K562 (cell line): ENCODE measurements around the gene MFSD11. TPM values are rescaled to one million over a fixed set of nuclear protein-coding genes. Genes with fewer than 3 reads are reported as not detected.
A peak's percentile ranks its signal among the peaks of the same experiment; 100 is the strongest.

ENCODE experiments used
- AFF4 ChIP-seq: sonication (generic); formaldehyde crosslinking; IDR thresholded peaks from 2 replicates; pipeline ENCODE4 v1.8.0; 2023; ENCODE audit warnings: mild to moderate bottlenecking, missing genetic modification reagents
- CBX2 ChIP-seq: fragments of 200-600 bp; sonication (generic); IDR thresholded peaks from one replicate; pipeline ENCODE4 v1.6.1; 2012; ENCODE audit warnings: mild to moderate bottlenecking, low read length, inconsistent platforms; ENCODE audit not compliant: insufficient read depth, poor library complexity, severe bottlenecking
- E4F1 ChIP-seq: fragments of 250-450 bp; sonication (Bioruptor Pico); IDR thresholded peaks from 2 replicates; pipeline ENCODE4 v1.5.0; 2021; ENCODE audit warnings: mild to moderate bottlenecking, borderline replicate concordance
- FOXA1 ChIP-seq: fragments of 450-650 bp; IDR thresholded peaks from 2 replicates; pipeline ENCODE4 v1.6.1; 2016; ENCODE audit warnings: mild to moderate bottlenecking, borderline replicate concordance
- HMBOX1 ChIP-seq: sonication (generic); IDR thresholded peaks from 2 replicates; pipeline ENCODE4 v1.6.1; 2016
- KLF16 ChIP-seq: IDR thresholded peaks from 2 replicates; pipeline ENCODE4 v1.6.1; 2016; ENCODE audit warnings: antibody characterized with exemption
- MXD1 ChIP-seq: fragments of 250-450 bp; sonication (Bioruptor Pico); IDR thresholded peaks from 2 replicates; pipeline ENCODE4 v1.8.0; 2021; ENCODE audit warnings: borderline replicate concordance, mild to moderate bottlenecking, moderate library complexity; ENCODE audit not compliant: poor library complexity, severe bottlenecking
- MXI1 ChIP-seq: IDR thresholded peaks from 2 replicates; pipeline ENCODE4 v1.6.1; 2011; ENCODE audit warnings: low read depth, mild to moderate bottlenecking, improper control_type of control experiment, low read length
- SRSF1 ChIP-seq: fragments of 200-400 bp; formaldehyde crosslinking; IDR thresholded peaks from 2 replicates; pipeline ENCODE4 v1.6.1; 2017; ENCODE audit warnings: mild to moderate bottlenecking, low read depth, low read length, moderate library complexity
- TCF15 ChIP-seq: fragments of 250-450 bp; sonication (Bioruptor Pico); IDR thresholded peaks from 2 replicates; pipeline ENCODE4 v1.8.0; 2022; ENCODE audit warnings: moderate library complexity, mild to moderate bottlenecking, inconsistent platforms
- TCF3 ChIP-seq: sonication (generic); formaldehyde crosslinking; IDR thresholded peaks from 2 replicates; pipeline ENCODE4 v1.4.0; 2020; ENCODE audit warnings: mild to moderate bottlenecking, missing genetic modification reagents
- TRIM24 ChIP-seq, 2 experiments: fragments of 450-650 bp; IDR thresholded peaks; 2 replicates each; pipeline ENCODE4 v1.6.1; 2016
- ZBTB11 ChIP-seq, 3 experiments: fragments of 200-800 bp in 1 of 3; fragments of 250-450 bp in 1 of 3; fragments of 450-650 bp in 1 of 3; sonication (Bioruptor Pico) in 1 of 3; sonication (Bioruptor generic) in 1 of 3; formaldehyde crosslinking in 1 of 3; IDR thresholded peaks; 2 replicates each; pipeline versions ENCODE4 v1.6.1 to v1.8.0; 2016 to 2022; ENCODE audit warnings: mild to moderate bottlenecking in 2 of 3, missing genetic modification characterization in 2 of 3, missing compliant biosample characterization in 1 of 3, moderate library complexity in 1 of 3
- ZNF324 ChIP-seq: fragments of 250-450 bp; sonication (Bioruptor Pico); IDR thresholded peaks from 2 replicates; pipeline ENCODE4 v1.4.0; 2020; ENCODE audit warnings: mild to moderate bottlenecking
- ZNF644 ChIP-seq: fragments of 200-800 bp; sonication (Bioruptor generic); IDR thresholded peaks from 2 replicates; pipeline ENCODE4 v1.6.1; 2016; ENCODE audit warnings: low read depth, missing genetic modification characterization, missing compliant biosample characterization
- polyA plus RNA-seq, 8 experiments: library from polyadenylated mRNA; depleted of rRNA in 4 of 8; stranded (reverse) in 5 of 8; unstranded in 3 of 8; fragments of >200 nt; fragmentation: Nextera tagmentation in 2 of 8; fragmentation: Illumina TruSeq in 1 of 8; extraction: Ambion mirVana in 2 of 8; extraction: Trizol in 1 of 8; gene quantifications; 2 replicates each; pipeline versions ENCODE4 v1.2.1 to v1.2.3, GENCODE V29; 2011 to 2014; ENCODE audit warnings: inconsistent platforms in 1 of 8, missing spikeins in 1 of 8
- total RNA-seq, 7 experiments: library from RNA; depleted of rRNA in 6 of 7; stranded (reverse); fragments of >200 nt in 6 of 7; fragmentation: Illumina TruSeq in 2 of 7; extraction: Trizol in 2 of 7; gene quantifications; 2 replicates each; pipeline versions ENCODE4 v1.2.1 to v1.2.3, GENCODE V29; 2011 to 2021; ENCODE audit warnings: low replicate concordance in 1 of 7

The MFSD11 gene
- total and polyA plus RNA-seq, 9 of the 15 experiments (the other 6 are each of a cell fraction or from before 2014, with no cell fraction given), result 14.4 to 24.5 (median 19.9) TPM

- TF ChIP-seq AFF4 (CRISPR knock-in tag) (peak; percentile 25; the same call in 1 of the 2 replicates), TRIM24 (IDR thresholded peaks at IDR 0.05) (no peak), ZBTB11 (CRISPR knock-in tag; IDR thresholded peaks at IDR 0.05) (no peak), MXD1 (no peak), MXI1 (no peak; the same call in 1 of the 2 replicates), FOXA1 (no peak), CBX2 (no peak), E4F1 (CRISPR knock-in tag) (no peak), TCF3 (CRISPR knock-in tag) (no peak), ZNF644 (tag) (no peak), ZNF324 (CRISPR knock-in tag) (no peak), TCF15 (CRISPR knock-in tag) (no peak), HMBOX1 (no peak), SRSF1 (no peak), KLF16 (no peak)
Measured at GRCh38 chr17:76726231-76726775, 11.6 kb upstream of the MFSD11 start, which contains the start of gene JMJD6 (continued).
